AG09319 (cell line): Measurements from ENCODE around the gene CNST.
"Not testable (repeated sequence)": the region's sequence is repeated elsewhere in the genome, so short reads cannot be mapped to it uniquely, and the experiment has no call there.

Experiments
- DNase-seq: peaks from one replicate; pipeline ENCODE4 v3.0.0-alpha.2; 2010; ENCODE audit warnings: low read depth; ENCODE audit errors: extremely low read depth
- CTCF ChIP-seq: IDR thresholded peaks from 2 replicates; pipeline ENCODE4 v1.5.1; 2011; ENCODE audit warnings: low read depth, mild to moderate bottlenecking, inconsistent platforms, low read length, moderate library complexity

Gene CNST

GRCh38 chr1:246629030-246629429, 62.8 kb downstream of the CNST start:
- TF ChIP-seq CTCF = no peak
- DNase-seq = no peak

- no peak for DNase-seq
- no peak for TF ChIP-seq CTCF
Observed at GRCh38 chr1:246629976-246630375, 63.7 kb downstream of the CNST start.

GRCh38 chr1:246631426-246631825, 65.2 kb downstream of the CNST start:
- peak; percentile 18 for DNase-seq
- no peak for TF ChIP-seq CTCF

- DNase-seq = peak; percentile 78
- TF ChIP-seq CTCF = no peak
Observed at GRCh38 chr1:246632281-246633168, 66.3 kb downstream of the CNST start.

GRCh38 chr1:246634659-246635058, 68.4 kb downstream of the CNST start:
- not testable (repeated sequence) for DNase-seq

GRCh38 chr1:246638941-246639655, 72.8 kb downstream of the CNST start:
- no peak for TF ChIP-seq CTCF
- no peak for DNase-seq

- DNase-seq = no peak
- TF ChIP-seq CTCF = no peak
Observed at GRCh38 chr1:246639732-246640131, 73.5 kb downstream of the CNST start.

GRCh38 chr1:246640747-246641146, 74.5 kb downstream of the CNST start:
- TF ChIP-seq CTCF = no peak

More at GRCh38 chr1:246640747-246641146, 74.5 kb downstream of the CNST start:
- no peak for DNase-seq
